GM21515 (cell line): ENCODE data around the gene TRAPPC4.
"Not testable (repeated sequence)": the region's sequence is repeated elsewhere in the genome, so short reads cannot be mapped to it uniquely, and the experiment has no call there.

Experiments used
- ATAC-seq: cut with Tn5 transposase; IDR thresholded peaks from one replicate; pipeline ENCODE4 v1.9.1; 2021; ENCODE audit not compliant: unreplicated experiment

TRAPPC4 gene

GRCh38 chr11:119012629-119013170 is 5.9 kb upstream of the TRAPPC4 start:
- no peak for ATAC-seq

- no peak for ATAC-seq
Measured at GRCh38 chr11:119014209-119014924, 4.2 kb upstream of the TRAPPC4 start.

GRCh38 chr11:119015054-119015611 is 3.4 kb upstream of the TRAPPC4 start:
- no peak for ATAC-seq

GRCh38 chr11:119016216-119017009 is 2.2 kb upstream of the TRAPPC4 start:
- no peak for ATAC-seq

- not testable (repeated sequence) for ATAC-seq
Measured at GRCh38 chr11:119017377-119017776, 1.2 kb upstream of the TRAPPC4 start.

- no peak for ATAC-seq
Measured at GRCh38 chr11:119019996-119020395, 1.4 kb downstream of the TRAPPC4 start.

GRCh38 chr11:119021631-119022030 is 3.1 kb downstream of the TRAPPC4 start:
- ATAC-seq = no peak

GRCh38 chr11:119023741-119024140 is 5.2 kb downstream of the TRAPPC4 start:
- no peak for ATAC-seq

GRCh38 chr11:119024430-119025098 is 6.0 kb downstream of the TRAPPC4 start:
- ATAC-seq = no peak

GRCh38 chr11:119025099-119025473 is 6.5 kb downstream of the TRAPPC4 start:
- ATAC-seq = no peak

- ATAC-seq = no peak
Measured at GRCh38 chr11:119025541-119025940, 7.0 kb downstream of the TRAPPC4 start.

GRCh38 chr11:119025978-119026766 is 7.6 kb downstream of the TRAPPC4 start:
- no peak for ATAC-seq

- ATAC-seq = no peak
Measured at GRCh38 chr11:119026970-119027369, 8.4 kb downstream of the TRAPPC4 start.

- no peak for ATAC-seq
Measured at GRCh38 chr11:119027561-119028345, 9.2 kb downstream of the TRAPPC4 start.

- ATAC-seq = no peak
Measured at GRCh38 chr11:119028346-119029068, 9.9 kb downstream of the TRAPPC4 start.

- ATAC-seq = no peak
Measured at GRCh38 chr11:119029069-119029339, 10.4 kb downstream of the TRAPPC4 start.

- ATAC-seq = peak; percentile 16
Measured at GRCh38 chr11:119029340-119030028, 10.9 kb downstream of the TRAPPC4 start.

GRCh38 chr11:119030029-119030328 is 11.4 kb downstream of the TRAPPC4 start:
- ATAC-seq = peak; percentile 13
